ENCODE results near the gene TSPAN5. TPM values are rescaled to one million over a fixed set of nuclear protein-coding genes. Genes with fewer than 3 reads are reported as not detected.

TSPAN5 gene
- total and polyA plus RNA-seq, 8 donors, result 1.6 to 90.2 (median 8.5) TPM

DNA sequence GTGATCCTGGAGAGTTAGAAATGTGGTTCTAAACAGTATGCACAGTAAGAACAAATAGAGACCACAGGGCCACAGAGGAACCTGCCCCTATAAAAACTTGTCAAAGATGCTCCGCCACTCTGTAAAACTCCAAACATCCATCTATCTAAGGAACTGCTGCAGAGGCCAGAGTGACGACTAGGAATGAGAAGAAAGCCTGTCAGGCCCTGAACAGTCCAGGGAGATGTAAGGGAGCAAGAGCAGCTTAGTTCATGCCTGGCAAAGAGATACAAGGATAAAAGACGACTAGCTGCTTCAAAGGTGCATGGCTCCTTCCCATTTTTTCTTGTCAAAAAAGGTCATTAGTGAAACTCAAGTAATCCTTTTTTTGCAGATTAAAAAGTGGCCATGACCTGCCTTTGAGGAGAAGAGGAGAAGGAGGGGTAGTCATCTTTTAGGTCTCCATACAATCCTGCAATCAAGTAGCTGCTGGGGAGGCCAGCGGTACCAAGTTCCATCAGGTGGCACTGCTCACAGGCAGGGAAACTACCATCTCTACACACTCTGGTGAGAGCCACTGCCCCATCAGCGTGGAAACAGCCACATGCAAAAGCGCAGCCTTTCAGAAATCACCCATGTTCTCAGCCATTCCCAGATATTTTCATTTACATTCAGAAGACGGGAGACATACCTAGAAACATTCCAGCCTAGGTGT, 162.1 kb downstream of the TSPAN5 start:
- H3K4me3 ChIP-seq, result no peak overlapping the region
- no peaks in the 10 kb centered on the region for H3K27me3 ChIP-seq
- peaks cover 0 to 39% (median 7%) of the 10 kb centered on the region in 4 donors for H3K4me1 ChIP-seq
- intact Hi-C loops (cut with DNase I; ENCODE audit: low total_unique reads), result loop anchor here (10.0 kb wide), 1 partner anchor 879 kb away; no protein-coding TSS in a partner anchor
- H3K36me3 ChIP-seq, result no peaks in the 10 kb centered on the region
- TF ChIP-seq EP300 (IDR thresholded peaks at IDR 0.05) (no peak), POLR2A (IDR thresholded peaks at IDR 0.05) (no peak), POLR2AphosphoS5 (IDR thresholded peaks at IDR 0.05) (no peak)
- TF ChIP-seq, protein P1, sequence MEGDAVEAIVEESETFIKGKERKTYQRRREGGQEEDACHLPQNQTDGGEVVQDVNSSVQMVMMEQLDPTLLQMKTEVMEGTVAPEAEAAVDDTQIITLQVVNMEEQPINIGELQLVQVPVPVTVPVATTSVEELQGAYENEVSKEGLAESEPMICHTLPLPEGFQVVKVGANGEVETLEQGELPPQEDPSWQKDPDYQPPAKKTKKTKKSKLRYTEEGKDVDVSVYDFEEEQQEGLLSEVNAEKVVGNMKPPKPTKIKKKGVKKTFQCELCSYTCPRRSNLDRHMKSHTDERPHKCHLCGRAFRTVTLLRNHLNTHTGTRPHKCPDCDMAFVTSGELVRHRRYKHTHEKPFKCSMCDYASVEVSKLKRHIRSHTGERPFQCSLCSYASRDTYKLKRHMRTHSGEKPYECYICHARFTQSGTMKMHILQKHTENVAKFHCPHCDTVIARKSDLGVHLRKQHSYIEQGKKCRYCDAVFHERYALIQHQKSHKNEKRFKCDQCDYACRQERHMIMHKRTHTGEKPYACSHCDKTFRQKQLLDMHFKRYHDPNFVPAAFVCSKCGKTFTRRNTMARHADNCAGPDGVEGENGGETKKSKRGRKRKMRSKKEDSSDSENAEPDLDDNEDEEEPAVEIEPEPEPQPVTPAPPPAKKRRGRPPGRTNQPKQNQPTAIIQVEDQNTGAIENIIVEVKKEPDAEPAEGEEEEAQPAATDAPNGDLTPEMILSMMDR (IDR thresholded peaks at IDR 0.05), result no peak
- DNase-seq, result no peak
- H3K9me3 ChIP-seq, result no peaks in the 10 kb centered on the region
- WGBS, 5 donors, result 84 to 94% (median 90%) methylated on average over 7 of the region's 7 CpGs
- peak overlapping the region in 1 of 5 donors; percentile 44 for H3K27ac ChIP-seq

DNA sequence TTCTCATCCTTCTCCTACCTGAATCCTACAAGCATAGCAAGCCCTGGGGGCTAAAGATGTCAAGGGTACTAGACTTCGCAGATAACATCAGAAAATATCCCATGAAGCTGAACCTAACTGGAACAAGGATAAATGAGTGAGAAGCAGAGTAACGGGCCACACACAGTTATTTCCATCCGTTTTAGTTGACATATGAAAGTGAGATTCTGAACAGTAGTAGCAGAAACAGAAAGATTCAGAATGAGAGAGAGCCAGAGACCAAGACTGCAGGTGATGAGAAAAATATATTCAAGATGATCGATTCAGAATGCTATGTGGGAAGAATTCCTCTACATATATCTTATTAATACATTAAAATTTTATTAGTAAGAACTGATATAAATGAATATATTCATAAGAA, 165.1 kb downstream of the TSPAN5 start:
- Histone ChIP-seq H3K4me3 (no peak overlapping the region), H3K36me3 (no peaks in the 10 kb centered on the region), H3K4me1 (peaks cover 0 to 39% (median 7%) of the 10 kb centered on the region in 4 donors), H3K27me3 (no peaks in the 10 kb centered on the region), H3K27ac (no peak overlapping the region), H3K9me3 (no peaks in the 10 kb centered on the region)
- TF ChIP-seq EP300 (IDR thresholded peaks at IDR 0.05), result no peak
- TF ChIP-seq, protein P1 (IDR thresholded peaks at IDR 0.05), result no peak
- no peak for TF ChIP-seq POLR2AphosphoS5 (IDR thresholded peaks at IDR 0.05)
- no peak for TF ChIP-seq POLR2A (IDR thresholded peaks at IDR 0.05)
- no peak for DNase-seq
- intact Hi-C loops (cut with DNase I; ENCODE audit: low total_unique reads), result loop anchor here (10.0 kb wide), 1 partner anchor 882 kb away; no protein-coding TSS in a partner anchor
- 70 to 89% (median 75%) methylated on average over 4 of the region's 4 CpGs for WGBS, 5 donors

DNA sequence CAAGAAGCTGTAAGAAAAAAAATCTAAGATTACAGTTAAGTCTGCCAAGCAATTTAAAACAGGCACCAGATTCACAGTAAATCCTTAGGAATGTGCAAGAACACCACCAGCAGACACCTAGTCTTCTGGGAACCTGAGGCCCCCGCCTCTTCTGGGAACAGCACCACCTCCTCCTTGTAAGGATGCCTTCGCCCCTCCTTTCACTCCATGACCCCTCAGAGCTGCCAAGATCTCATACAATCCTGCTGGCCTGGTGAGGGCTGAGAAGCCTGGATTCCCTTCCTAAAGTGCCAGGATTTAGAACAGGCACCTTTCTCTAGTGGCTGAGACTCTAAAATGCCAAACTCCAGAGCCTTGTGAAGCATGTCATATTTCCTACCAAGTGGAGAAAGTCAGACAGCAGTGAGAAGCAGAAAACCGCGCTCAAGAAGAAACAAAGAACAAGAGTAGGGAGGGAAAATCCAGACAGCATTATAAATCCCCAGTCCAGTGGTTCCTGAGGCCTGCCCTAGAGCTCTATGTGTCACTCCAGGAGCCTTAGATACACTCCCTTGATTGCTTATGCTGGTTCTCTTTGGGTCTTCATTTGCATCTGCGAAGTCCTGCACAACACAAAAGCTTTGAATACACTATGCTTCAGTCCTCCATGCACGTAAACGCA, 166.4 kb downstream of the TSPAN5 start:
- H3K9me3 ChIP-seq, result no peaks in the 10 kb centered on the region
- 89 to 98% (median 92%) methylated on average over 7 of the region's 7 CpGs for WGBS, 5 donors
- intact Hi-C loops (cut with DNase I; ENCODE audit: low total_unique reads), result loop anchor here (10.0 kb wide), 1 partner anchor 883 kb away; no protein-coding TSS in a partner anchor
- H3K4me3 ChIP-seq, result no peak overlapping the region
- H3K27me3 ChIP-seq, result no peaks in the 10 kb centered on the region
- TF ChIP-seq, protein P1 (IDR thresholded peaks at IDR 0.05), result no peak
- no peak for TF ChIP-seq EP300 (IDR thresholded peaks at IDR 0.05)
- TF ChIP-seq POLR2A (IDR thresholded peaks at IDR 0.05), result no peak
- no peak for TF ChIP-seq POLR2AphosphoS5 (IDR thresholded peaks at IDR 0.05)
- H3K4me1 ChIP-seq, result peaks cover 0 to 39% (median 7%) of the 10 kb centered on the region in 4 donors
- peak in 1 of 2 donors; percentile 42 for DNase-seq
- no peaks in the 10 kb centered on the region for H3K36me3 ChIP-seq
- H3K27ac ChIP-seq, result peak overlapping the region in 2 of 5 donors; percentile 17 to 29

DNA sequence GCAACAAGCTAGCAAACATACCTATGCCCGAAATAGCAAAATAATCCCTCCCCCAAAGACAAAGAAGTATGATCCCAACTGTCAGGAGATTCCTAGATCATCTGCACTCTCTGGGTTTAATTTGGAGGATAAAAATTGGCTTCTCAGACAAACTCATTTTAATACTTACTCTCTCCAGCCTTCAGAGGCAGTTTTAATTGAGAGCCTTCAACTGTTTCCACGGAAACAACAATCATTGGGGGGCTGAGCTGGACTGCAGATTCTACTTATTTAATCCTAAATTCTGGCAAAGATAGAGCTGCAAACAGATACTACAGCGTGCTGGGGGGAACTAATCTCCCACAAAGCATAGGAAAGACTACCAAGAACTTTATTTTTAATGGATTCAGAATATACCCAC, 168.2 kb downstream of the TSPAN5 start:
- intact Hi-C loops (cut with DNase I; ENCODE audit: low total_unique reads), result loop anchor here (10.0 kb wide), 1 partner anchor 885 kb away; no protein-coding TSS in a partner anchor
- no peak for TF ChIP-seq EP300 (IDR thresholded peaks at IDR 0.05)
- TF ChIP-seq, protein P1 (IDR thresholded peaks at IDR 0.05), result no peak
- no peak for TF ChIP-seq POLR2AphosphoS5 (IDR thresholded peaks at IDR 0.05)
- no peak for TF ChIP-seq POLR2A (IDR thresholded peaks at IDR 0.05)
- no peak overlapping the region for H3K27ac ChIP-seq
- WGBS, 5 donors, result 93 to 98% (median 95%) methylated on average over 3 of the region's 3 CpGs
- no peaks in the 10 kb centered on the region for H3K9me3 ChIP-seq
- no peaks in the 10 kb centered on the region for H3K36me3 ChIP-seq
- H3K4me1 ChIP-seq, result peaks cover 0 to 27% (median 4%) of the 10 kb centered on the region in 4 donors
- no peak overlapping the region for H3K4me3 ChIP-seq
- DNase-seq, result no peak
- H3K27me3 ChIP-seq, result no peaks in the 10 kb centered on the region

All from stomach (tissue), 9 donors.